ENCODE results near the gene KCNMA1. TPM values are rescaled to one million over a fixed set of nuclear protein-coding genes. Genes with fewer than 3 reads are reported as not detected.

The KCNMA1 gene
- total RNA-seq, 1 experiment from 2014 or later = 0.49 TPM

DNA sequence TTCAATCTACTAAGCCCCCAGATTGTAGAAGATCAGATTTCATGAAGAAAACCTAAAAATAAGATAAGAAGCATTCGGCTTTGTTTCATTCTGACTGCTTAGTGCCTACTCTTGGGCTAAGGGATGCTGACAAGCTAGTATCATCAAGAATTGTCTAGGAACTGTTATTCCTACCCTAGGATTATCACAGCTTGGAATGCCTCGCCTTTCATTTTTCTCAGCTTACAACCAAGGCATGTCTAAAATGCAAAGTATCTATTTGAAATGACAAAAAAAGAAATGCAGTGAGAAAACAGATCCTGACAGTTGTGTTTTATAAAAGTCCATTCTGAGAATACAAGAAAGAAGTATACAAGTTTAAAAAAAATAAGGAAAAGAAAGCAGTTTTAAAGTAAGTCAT is 441.0 kb downstream of the KCNMA1 start:
- no peak overlapping the region for H3K4me3 ChIP-seq (replicated peaks in 1 of 2; ENCODE audit: low read depth in 1 of 2, low read length in 2 of 2)
- H3K4me2 ChIP-seq (ENCODE audit: low read length) = no peak overlapping the region
- DNase-seq (ENCODE audit: low read depth, low spot score) (no peak), ATAC-seq (no peak)
- H3K4me1 ChIP-seq (ENCODE audit: control insufficient read depth in 1 of 2, insufficient read depth in 2 of 2, low read length in 2 of 2) = no peaks in the 10 kb centered on the region
- H2AFZ ChIP-seq (ENCODE audit: low read depth, low read length, poor library complexity, severe bottlenecking) = no peak overlapping the region
- no peaks in the 10 kb centered on the region for H3K36me3 ChIP-seq (ENCODE audit: control insufficient read depth in 1 of 2, insufficient read depth in 2 of 2, low read length in 2 of 2)
- ChIA-PET POLR2A (no interaction called here), CTCF (no interaction called here), RAD21 (ENCODE audit: low non-redundant PET in 1 of 2, low total read pairs in 2 of 2, uncharacterized antibody in 2 of 2, unreplicated experiment in 2 of 2) (no interaction called here)
- no peak overlapping the region for H3K9ac ChIP-seq (ENCODE audit: low read length)
- H3K9me2 ChIP-seq (ENCODE audit: insufficient read depth) = no peaks in the 10 kb centered on the region
- TF ChIP-seq ZNF274 (IDR thresholded peaks at IDR 0.05; ENCODE audit: low read depth, low read length) = no peak
- no peak overlapping the region for H3K27ac ChIP-seq (ENCODE audit: low read depth, low read length)
- no peaks in the 10 kb centered on the region for H3K9me3 ChIP-seq (ENCODE audit: control insufficient read depth in 1 of 2, insufficient read depth in 1 of 2, low read depth in 1 of 2, low read length in 2 of 2)
- intact Hi-C loops (cut with micrococcal nuclease) = no loop called here
- peaks cover 86% of the 10 kb centered on the region for H3K27me3 ChIP-seq (ENCODE audit: insufficient read depth, low read length)
- no peaks in the 10 kb centered on the region for H4K20me1 ChIP-seq (ENCODE audit: insufficient read depth)
- no peaks in the 10 kb centered on the region for H3K79me2 ChIP-seq (ENCODE audit: insufficient read depth, low read length)
- BruUV-seq (replicated peaks) = no TSS peak

DNA sequence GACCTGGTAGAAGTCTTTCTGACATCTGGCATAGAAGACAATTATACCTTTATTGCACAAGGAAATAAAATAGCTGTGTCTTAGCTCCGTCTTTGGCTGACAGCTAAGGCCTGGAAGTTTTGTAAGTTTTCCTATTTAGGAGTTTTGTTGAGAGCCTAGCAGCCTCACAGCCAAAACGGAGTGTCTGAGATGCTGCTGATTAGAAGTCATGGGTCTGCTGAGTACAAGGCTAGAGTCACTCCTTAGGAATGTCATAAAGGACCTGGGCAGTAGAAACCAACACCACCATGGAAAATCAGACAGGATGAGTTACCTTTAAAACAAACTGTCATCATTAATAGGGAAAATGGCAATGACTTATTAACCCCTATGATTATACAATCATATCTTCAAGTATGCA is 442.5 kb downstream of the KCNMA1 start:
- H3K9me3 ChIP-seq (ENCODE audit: control insufficient read depth in 1 of 2, insufficient read depth in 1 of 2, low read depth in 1 of 2, low read length in 2 of 2) = no peaks in the 10 kb centered on the region
- TF ChIP-seq EZH2phosphoT487 (IDR thresholded peaks at IDR 0.05; ENCODE audit: borderline replicate concordance) = no peak
- TF ChIP-seq CTCF (IDR thresholded peaks at IDR 0.05 in 2 of 3, conservative IDR thresholded peaks at IDR 0.05 in 1 of 3; ENCODE audit: borderline replicate concordance in 1 of 3, insufficient read depth in 1 of 3, low read depth in 2 of 3, low read length in 2 of 3) = no peak
- TF ChIP-seq SIN3A (IDR thresholded peaks at IDR 0.05; ENCODE audit: low read depth) = no peak
- TF ChIP-seq ZFX (IDR thresholded peaks at IDR 0.05) = no peak
- TF ChIP-seq, protein P1, sequence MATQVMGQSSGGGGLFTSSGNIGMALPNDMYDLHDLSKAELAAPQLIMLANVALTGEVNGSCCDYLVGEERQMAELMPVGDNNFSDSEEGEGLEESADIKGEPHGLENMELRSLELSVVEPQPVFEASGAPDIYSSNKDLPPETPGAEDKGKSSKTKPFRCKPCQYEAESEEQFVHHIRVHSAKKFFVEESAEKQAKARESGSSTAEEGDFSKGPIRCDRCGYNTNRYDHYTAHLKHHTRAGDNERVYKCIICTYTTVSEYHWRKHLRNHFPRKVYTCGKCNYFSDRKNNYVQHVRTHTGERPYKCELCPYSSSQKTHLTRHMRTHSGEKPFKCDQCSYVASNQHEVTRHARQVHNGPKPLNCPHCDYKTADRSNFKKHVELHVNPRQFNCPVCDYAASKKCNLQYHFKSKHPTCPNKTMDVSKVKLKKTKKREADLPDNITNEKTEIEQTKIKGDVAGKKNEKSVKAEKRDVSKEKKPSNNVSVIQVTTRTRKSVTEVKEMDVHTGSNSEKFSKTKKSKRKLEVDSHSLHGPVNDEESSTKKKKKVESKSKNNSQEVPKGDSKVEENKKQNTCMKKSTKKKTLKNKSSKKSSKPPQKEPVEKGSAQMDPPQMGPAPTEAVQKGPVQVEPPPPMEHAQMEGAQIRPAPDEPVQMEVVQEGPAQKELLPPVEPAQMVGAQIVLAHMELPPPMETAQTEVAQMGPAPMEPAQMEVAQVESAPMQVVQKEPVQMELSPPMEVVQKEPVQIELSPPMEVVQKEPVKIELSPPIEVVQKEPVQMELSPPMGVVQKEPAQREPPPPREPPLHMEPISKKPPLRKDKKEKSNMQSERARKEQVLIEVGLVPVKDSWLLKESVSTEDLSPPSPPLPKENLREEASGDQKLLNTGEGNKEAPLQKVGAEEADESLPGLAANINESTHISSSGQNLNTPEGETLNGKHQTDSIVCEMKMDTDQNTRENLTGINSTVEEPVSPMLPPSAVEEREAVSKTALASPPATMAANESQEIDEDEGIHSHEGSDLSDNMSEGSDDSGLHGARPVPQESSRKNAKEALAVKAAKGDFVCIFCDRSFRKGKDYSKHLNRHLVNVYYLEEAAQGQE (IDR thresholded peaks at IDR 0.05; ENCODE audit: low read depth) = no peak
- TF ChIP-seq RAD21 (IDR thresholded peaks at IDR 0.05; ENCODE audit: low read depth) = no peak
- no peak for TF ChIP-seq CEBPB (IDR thresholded peaks at IDR 0.05; ENCODE audit: low read depth)
- TF ChIP-seq POLR2AphosphoS5 (IDR thresholded peaks at IDR 0.05; ENCODE audit: low read depth, low read length) = no peak
- no peak for TF ChIP-seq YY1 (IDR thresholded peaks at IDR 0.05; ENCODE audit: extremely low read depth, insufficient replicate concordance, low read depth, low read length)
- TF ChIP-seq FOSL1 (IDR thresholded peaks at IDR 0.05; ENCODE audit: low read depth) = no peak
- no peak for TF ChIP-seq JUND (IDR thresholded peaks at IDR 0.05)
- H3K36me3 ChIP-seq (ENCODE audit: control insufficient read depth in 1 of 2, insufficient read depth in 2 of 2, low read length in 2 of 2) = no peaks in the 10 kb centered on the region
- no peak overlapping the region for H3K9ac ChIP-seq (ENCODE audit: low read length)
- H3K9me2 ChIP-seq (ENCODE audit: insufficient read depth) = no peaks in the 10 kb centered on the region
- peaks cover 84% of the 10 kb centered on the region for H3K27me3 ChIP-seq (ENCODE audit: insufficient read depth, low read length)
- H3K4me3 ChIP-seq (replicated peaks in 1 of 2; ENCODE audit: low read depth in 1 of 2, low read length in 2 of 2) = no peak overlapping the region
- ChIA-PET CTCF (no interaction called here), RAD21 (ENCODE audit: low non-redundant PET in 1 of 2, low total read pairs in 2 of 2, uncharacterized antibody in 2 of 2, unreplicated experiment in 2 of 2) (no interaction called here), POLR2A (no interaction called here)
- ATAC-seq (no peak), DNase-seq (ENCODE audit: low read depth, low spot score) (no peak)
- intact Hi-C loops (cut with micrococcal nuclease) = no loop called here
- no TSS peak for BruUV-seq (replicated peaks)
- no peak overlapping the region for H2AFZ ChIP-seq (ENCODE audit: low read depth, low read length, poor library complexity, severe bottlenecking)
- H4K20me1 ChIP-seq (ENCODE audit: insufficient read depth) = no peaks in the 10 kb centered on the region
- H3K4me1 ChIP-seq (ENCODE audit: control insufficient read depth in 1 of 2, insufficient read depth in 2 of 2, low read length in 2 of 2) = no peaks in the 10 kb centered on the region
- no peak overlapping the region for H3K27ac ChIP-seq (ENCODE audit: low read depth, low read length)
- no peak overlapping the region for H3K4me2 ChIP-seq (ENCODE audit: low read length)
- no peaks in the 10 kb centered on the region for H3K79me2 ChIP-seq (ENCODE audit: insufficient read depth, low read length)

All from HCT116 (cell line).